IMR-90 (cell line): ENCODE results near the gene NPC1. TPM values are rescaled to one million over a fixed set of nuclear protein-coding genes. Genes with fewer than 3 reads are reported as not detected.

Source experiments
- ATAC-seq: fragments of 200-7000 bp; cut with Tn5 transposase; 2 replicates; pipeline ENCODE4 v1.9.1; 2020; ENCODE audit warnings: low read depth, mild to moderate bottlenecking, moderate library complexity
- BruUV-seq: library from RNA; stranded (reverse); fragments of 400-500 nt; replicated peaks from 2 replicates; lab custom pipeline; 2021; lab: Mats Ljungman, UMichigan
- CTCF ChIA-PET: fragments of 300-600 bp; formaldehyde crosslinking; extraction: SDS; loops from one replicate; lab custom pipeline; 2021; ENCODE audit warnings: antibody characterized with exemption; lab: Yijun Ruan, JAX
- POLR2A ChIA-PET: fragments of 300-600 bp; sonication (Branson Sonifier 250); formaldehyde crosslinking; loops from one replicate; lab custom pipeline; 2022; ENCODE audit warnings: antibody characterized with exemption; ENCODE audit not compliant: unreplicated experiment; lab: Charles Lee
- DNase-seq: peaks from one replicate; pipeline ENCODE4 v3.0.0; 2013
- H2AFZ ChIP-seq: replicated peaks from 2 replicates; pipeline ENCODE3; 2013; ENCODE audit warnings: low read length, mild to moderate bottlenecking; ENCODE audit not compliant: poor library complexity
- H2AK5ac ChIP-seq: 2 replicates; pipeline ENCODE4 v1.6.1; 2013; ENCODE audit warnings: low read depth, low read length, inconsistent platforms
- H2AK9ac ChIP-seq: replicated peaks from 2 replicates; pipeline ENCODE3; 2013; ENCODE audit warnings: mild to moderate bottlenecking, low read depth, low read length, moderate library complexity; ENCODE audit not compliant: poor library complexity
- H2BK120ac ChIP-seq: 2 replicates; pipeline ENCODE4 v1.6.1; 2013; ENCODE audit warnings: low read depth, low read length, inconsistent platforms
- H2BK15ac ChIP-seq: 3 replicates; pipeline ENCODE4 v1.6.1; 2013; ENCODE audit warnings: low read depth, low read length, inconsistent platforms
- H2BK20ac ChIP-seq: 2 replicates; pipeline ENCODE4 v1.6.1; 2013; ENCODE audit warnings: low read depth, mild to moderate bottlenecking, inconsistent platforms, low read length, moderate library complexity
- H2BK5ac ChIP-seq: 2 replicates; pipeline ENCODE4 v1.6.1; 2013; ENCODE audit warnings: mild to moderate bottlenecking, low read depth, low read length, inconsistent platforms; ENCODE audit not compliant: poor library complexity, severe bottlenecking
- H3K14ac ChIP-seq: replicated peaks from 2 replicates; pipeline ENCODE4 v1.6.1; 2013; ENCODE audit warnings: low read depth, low read length, inconsistent platforms
- H3K18ac ChIP-seq: 2 replicates; pipeline ENCODE4 v1.6.1; 2013; ENCODE audit warnings: low read depth, low read length, control low read depth
- H3K23ac ChIP-seq: 2 replicates; pipeline ENCODE4 v1.6.1; 2013; ENCODE audit warnings: low read depth, low read length, inconsistent platforms
- H3K27ac ChIP-seq: 2 replicates; pipeline ENCODE4 v1.5.1; 2013; ENCODE audit warnings: mild to moderate bottlenecking, control low read depth, low read length; ENCODE audit not compliant: insufficient read depth
- H3K27me3 ChIP-seq: 2 replicates; pipeline ENCODE4 v1.6.1; 2013; ENCODE audit warnings: low read length; ENCODE audit not compliant: control insufficient read depth, insufficient read depth
- H3K36me3 ChIP-seq: 2 replicates; pipeline ENCODE4 v1.6.1; 2013; ENCODE audit warnings: low read length, mixed read lengths; ENCODE audit not compliant: control insufficient read depth, insufficient read depth
- H3K4ac ChIP-seq: 2 replicates; pipeline ENCODE4 v1.6.1; 2013; ENCODE audit warnings: low read depth, low read length, inconsistent platforms
- H3K4me1 ChIP-seq: 2 replicates; pipeline ENCODE4 v1.6.1; 2013; ENCODE audit warnings: low read length, mixed read lengths; ENCODE audit not compliant: control insufficient read depth, insufficient read depth
- H3K4me2 ChIP-seq: 2 replicates; pipeline ENCODE4 v1.6.1; 2013; ENCODE audit warnings: low read depth, mild to moderate bottlenecking, control low read depth, low read length, moderate library complexity
- H3K4me3 ChIP-seq: 2 replicates; pipeline ENCODE4 v1.5.1; 2013; ENCODE audit warnings: low read depth, mild to moderate bottlenecking, control low read depth, low read length, moderate library complexity; ENCODE audit not compliant: insufficient read depth
- H3K56ac ChIP-seq: 2 replicates; pipeline ENCODE4 v1.6.1; 2013; ENCODE audit warnings: low read length, inconsistent platforms; ENCODE audit not compliant: insufficient read depth; ENCODE audit errors: extremely low read depth
- H3K79me1 ChIP-seq, 2 experiments: 2 replicates each; pipeline ENCODE4 v1.6.1; 2013; ENCODE audit warnings: low read length in 2 of 2, inconsistent platforms in 1 of 2, low read depth in 1 of 2
- H3K9ac ChIP-seq: 2 replicates; pipeline ENCODE4 v1.6.1; 2013; ENCODE audit warnings: low read depth, low read length, control low read depth
- H3K9me1 ChIP-seq: 2 replicates; pipeline ENCODE4 v1.6.1; 2013; ENCODE audit warnings: low read length, inconsistent platforms; ENCODE audit not compliant: insufficient read depth
- H3K9me3 ChIP-seq: 2 replicates; pipeline ENCODE4 v1.6.1; 2013; ENCODE audit warnings: low read length; ENCODE audit not compliant: control insufficient read depth, insufficient read depth
- H4K20me1 ChIP-seq: 2 replicates; pipeline ENCODE4 v1.6.1; 2013; ENCODE audit warnings: low read length, inconsistent platforms; ENCODE audit not compliant: insufficient read depth
- H4K5ac ChIP-seq: 2 replicates; pipeline ENCODE4 v1.6.1; 2013; ENCODE audit warnings: mild to moderate bottlenecking, low read depth, low read length, control low read depth
- H4K8ac ChIP-seq, 2 experiments: 2 replicates each; pipeline ENCODE4 v1.6.1; 2013; ENCODE audit warnings: low read depth in 2 of 2, low read length in 2 of 2, control low read depth in 1 of 2, inconsistent platforms in 1 of 2
- H4K91ac ChIP-seq: 2 replicates; pipeline ENCODE4 v1.6.1; 2013; ENCODE audit warnings: low read depth, low read length, inconsistent platforms; ENCODE audit not compliant: insufficient read depth
- SMC3 ChIP-seq: fragments of 150-350 bp; IDR thresholded peaks from 2 replicates; pipeline ENCODE4 v1.6.1; 2016; ENCODE audit warnings: low read depth, mild to moderate bottlenecking, antibody characterized with exemption, low read length, moderate library complexity
- WGBS, 2 experiments: methylation state at CpG; one replicate each; pipeline versions ENCODE4 v1.1.5 to v1.1.7; 2013; ENCODE audit warnings: missing lambda C conversion rate in 2 of 2; ENCODE audit not compliant: insufficient read length in 1 of 2; ENCODE audit errors: extremely low coverage in 2 of 2; 5-methylcytosine and 5-hydroxymethylcytosine counted together
- dilution Hi-C: fragments of 300-500 bp; cut with HindIII; formaldehyde crosslinking; loops from one replicate; pipeline ENCODE4 v1.14.3; 2018; ENCODE audit warnings: low sequenced_read_pairs; ENCODE audit not compliant: unreplicated experiment
- in situ Hi-C: fragments of 300-500 bp; cut with MboI; formaldehyde crosslinking; loops from 3 replicates; pipeline ENCODE4 v1.14.3; 2019; ENCODE audit warnings: low sequenced_read_pairs, inconsistent platforms, mixed read lengths
- intact Hi-C: fragments of 100-400 bp; cut with micrococcal nuclease; formaldehyde crosslinking; loops from 2 replicates; pipeline ENCODE4 v1.10.0; 2022
- polyA plus RNA-seq, 3 experiments: library from polyadenylated mRNA; depleted of rRNA; stranded (reverse); fragments of >200 nt; gene quantifications; 2 replicates each; pipeline ENCODE4 v1.2.3, GENCODE V29; 2012; ENCODE audit warnings: low replicate concordance in 1 of 3
- total RNA-seq: library from RNA; depleted of rRNA; stranded (reverse); fragments of >200 nt; gene quantifications from 2 replicates; pipeline ENCODE4 v1.2.3, GENCODE V29; 2012
- TF ChIP-seq, protein P1 (sequence below): conservative IDR thresholded peaks from 2 replicates; pipeline ENCODE4 v1.5.1; 2012; ENCODE audit warnings: mild to moderate bottlenecking, low read depth, low read length, improper control_type of control experiment

Gene NPC1
- total and polyA plus RNA-seq, 2 of the 4 experiments (the other 2 are of a cell fraction) = 7.5 to 7.9 TPM

DNA sequence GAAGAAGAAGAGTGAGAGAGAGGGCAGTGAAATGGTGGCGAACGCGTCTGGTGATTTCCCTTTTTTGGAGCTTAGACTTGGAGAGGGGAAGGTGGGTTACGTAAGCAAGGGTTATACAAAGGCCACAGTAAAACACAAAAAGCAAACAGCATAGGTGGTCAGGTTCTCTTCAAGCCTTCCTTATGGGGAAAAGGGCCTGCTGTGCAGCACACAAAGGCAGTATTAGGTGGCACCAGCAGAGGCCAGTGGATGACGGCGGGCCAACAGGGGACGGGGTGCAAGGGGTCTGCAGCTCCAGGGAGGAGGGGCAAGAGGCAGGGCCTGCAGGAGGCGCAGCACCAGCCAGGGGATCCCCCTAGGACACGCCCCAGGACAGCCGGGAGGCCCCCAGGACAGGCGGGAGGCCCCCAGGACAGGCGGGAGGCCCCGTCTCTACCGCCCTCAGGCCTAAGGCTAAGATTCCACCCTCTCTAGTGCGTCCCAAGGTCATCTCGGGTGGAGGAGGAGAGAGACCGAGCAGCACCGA, 32.6 kb upstream of the NPC1 start:
- peaks cover 6% of the 10 kb centered on the region for H3K4me1 ChIP-seq
- no peaks in the 10 kb centered on the region for H3K36me3 ChIP-seq
- 0 out of 2 replicates have a peak overlapping the region, but pooled peaks have one; percentile 38 for H3K14ac ChIP-seq
- H3K4me3 ChIP-seq = peak overlapping the region; percentile 48
- DNase-seq (no peak), ATAC-seq (no peak)
- H3K9ac ChIP-seq = peak overlapping the region; percentile 50; the same call in 1 of the 2 replicates
- no peak overlapping the region for H2BK15ac ChIP-seq
- peaks cover 23% of the 10 kb centered on the region for H3K27me3 ChIP-seq
- no peaks in the 10 kb centered on the region for H3K79me1 ChIP-seq
- peak overlapping the region; percentile 70; the same call in 1 of the 2 replicates for H3K23ac ChIP-seq
- peak overlapping the region; percentile 39 for H2BK120ac ChIP-seq
- H3K4ac ChIP-seq = 0 out of 2 replicates have a peak overlapping the region, but pooled peaks have one; percentile 6
- H4K91ac ChIP-seq = no peak overlapping the region; the same call in 1 of the 2 replicates
- ChIA-PET CTCF (interaction anchor here (1.5 kb wide), 1 partner anchor 84 kb away, joined by 5 read pairs; no protein-coding TSS in a partner anchor), POLR2A (no interaction called here)
- dilution Hi-C loops = no loop called here
- no TSS peak for BruUV-seq
- peak overlapping the region; percentile 89 for H2AFZ ChIP-seq
- intact Hi-C loops = no loop called here
- H2BK5ac ChIP-seq = no peak overlapping the region
- H2AK5ac ChIP-seq = no peak overlapping the region
- in situ Hi-C loops = no loop called here
- WGBS, 2 experiments = 70% methylated on average over 2 of the region's 18 CpGs; no CpG with 5 or more reads in 1 of the 2 experiments
- no peak overlapping the region for H2BK20ac ChIP-seq
- peak overlapping the region; percentile 40 to 75; a peak in 3 of 4 replicates for H4K8ac ChIP-seq
- no peak overlapping the region for H3K27ac ChIP-seq
- no peaks in the 10 kb centered on the region for H3K9me3 ChIP-seq
- no peak overlapping the region for H3K56ac ChIP-seq
- no peaks in the 10 kb centered on the region for H4K20me1 ChIP-seq
- peak overlapping the region; percentile 83 for H3K4me2 ChIP-seq
- no peak for TF ChIP-seq SMC3
- TF ChIP-seq, protein P1, sequence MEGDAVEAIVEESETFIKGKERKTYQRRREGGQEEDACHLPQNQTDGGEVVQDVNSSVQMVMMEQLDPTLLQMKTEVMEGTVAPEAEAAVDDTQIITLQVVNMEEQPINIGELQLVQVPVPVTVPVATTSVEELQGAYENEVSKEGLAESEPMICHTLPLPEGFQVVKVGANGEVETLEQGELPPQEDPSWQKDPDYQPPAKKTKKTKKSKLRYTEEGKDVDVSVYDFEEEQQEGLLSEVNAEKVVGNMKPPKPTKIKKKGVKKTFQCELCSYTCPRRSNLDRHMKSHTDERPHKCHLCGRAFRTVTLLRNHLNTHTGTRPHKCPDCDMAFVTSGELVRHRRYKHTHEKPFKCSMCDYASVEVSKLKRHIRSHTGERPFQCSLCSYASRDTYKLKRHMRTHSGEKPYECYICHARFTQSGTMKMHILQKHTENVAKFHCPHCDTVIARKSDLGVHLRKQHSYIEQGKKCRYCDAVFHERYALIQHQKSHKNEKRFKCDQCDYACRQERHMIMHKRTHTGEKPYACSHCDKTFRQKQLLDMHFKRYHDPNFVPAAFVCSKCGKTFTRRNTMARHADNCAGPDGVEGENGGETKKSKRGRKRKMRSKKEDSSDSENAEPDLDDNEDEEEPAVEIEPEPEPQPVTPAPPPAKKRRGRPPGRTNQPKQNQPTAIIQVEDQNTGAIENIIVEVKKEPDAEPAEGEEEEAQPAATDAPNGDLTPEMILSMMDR = no peak
- no peaks in the 10 kb centered on the region for H3K9me1 ChIP-seq
- H4K5ac ChIP-seq = no peak overlapping the region
- H3K18ac ChIP-seq = no peak overlapping the region; the same call in 1 of the 2 replicates
- peak overlapping the region; percentile 33 for H2AK9ac ChIP-seq
